CD8-positive, alpha-beta memory T cell (primary cell): ENCODE data around the gene FOXL2NB. TPM values are rescaled to one million over a fixed set of nuclear protein-coding genes. Genes with fewer than 3 reads are reported as not detected.

Experiments
- CTCF ChIA-PET: fragments of 350-600 bp; sonication (Branson Sonifier 250); formaldehyde crosslinking; loops from one replicate; lab custom pipeline; 2021; ENCODE audit warnings: antibody characterized with exemption; lab: Charles Lee
- POLR2A ChIA-PET: fragments of 350-600 bp; sonication (Branson Sonifier 250); formaldehyde crosslinking; loops from one replicate; lab custom pipeline; 2021; ENCODE audit warnings: antibody characterized with exemption; lab: Charles Lee
- DNase-seq, 5 donors: peaks; one replicate each; pipeline versions ENCODE4 v3.0.0 to v3.0.0-alpha.2; 2020 to 2022; ENCODE audit warnings: mixed read lengths in 1 of 5
- H3K27ac ChIP-seq: one replicate; pipeline ENCODE4 v1.7.0; 2013; ENCODE audit warnings: low read depth, mild to moderate bottlenecking, low read length, moderate library complexity
- H3K27me3 ChIP-seq: 2 replicates; pipeline ENCODE4 v1.7.0; 2013; ENCODE audit warnings: low read length, mild to moderate bottlenecking; ENCODE audit not compliant: insufficient read depth, poor library complexity, severe bottlenecking
- H3K36me3 ChIP-seq: 2 replicates; pipeline ENCODE4 v1.7.0; 2013; ENCODE audit warnings: mild to moderate bottlenecking, low read length, moderate library complexity; ENCODE audit not compliant: insufficient read depth
- H3K4me1 ChIP-seq: 2 replicates; pipeline ENCODE4 v1.7.0; 2013; ENCODE audit warnings: mild to moderate bottlenecking, low read length, moderate library complexity; ENCODE audit not compliant: insufficient read depth
- H3K4me3 ChIP-seq: 2 replicates; pipeline ENCODE4 v1.7.0; 2013; ENCODE audit warnings: mild to moderate bottlenecking, low read length
- H3K9me3 ChIP-seq: 2 replicates; pipeline ENCODE4 v1.7.0; 2013; ENCODE audit warnings: mild to moderate bottlenecking, low read length
- H3K27ac Mint-ChIP-seq, 8 donors: one replicate each; pipeline ENCODE4 v1.8.0; 2020 to 2021; ENCODE audit warnings: mixed read lengths in 8 of 8, mild to moderate bottlenecking in 6 of 8, inconsistent platforms in 3 of 8, moderate library complexity in 3 of 8
- H3K27me3 Mint-ChIP-seq, 2 donors: one replicate each; pipeline ENCODE4 v1.8.0; 2020 to 2021; ENCODE audit warnings: mixed read lengths in 2 of 2, mild to moderate bottlenecking in 1 of 2, moderate library complexity in 1 of 2
- H3K36me3 Mint-ChIP-seq, 3 donors: one replicate each; pipeline ENCODE4 v1.8.0; 2020 to 2021; ENCODE audit warnings: mixed read lengths in 3 of 3, inconsistent platforms in 1 of 3, mild to moderate bottlenecking in 1 of 3
- H3K4me1 Mint-ChIP-seq, 3 donors: one replicate each; pipeline ENCODE4 v1.8.0; 2020 to 2021; ENCODE audit warnings: mixed read lengths in 3 of 3, inconsistent platforms in 1 of 3, mild to moderate bottlenecking in 1 of 3
- H3K4me3 Mint-ChIP-seq, 7 donors: one replicate each; pipeline ENCODE4 v1.8.0; 2020 to 2021; ENCODE audit warnings: mixed read lengths in 7 of 7, mild to moderate bottlenecking in 6 of 7, moderate library complexity in 4 of 7, inconsistent platforms in 2 of 7
- H3K9me3 Mint-ChIP-seq, 5 donors: one replicate each; pipeline ENCODE4 v1.8.0; 2020 to 2022; ENCODE audit warnings: mixed read lengths in 5 of 5, mild to moderate bottlenecking in 3 of 5, moderate library complexity in 2 of 5, inconsistent platforms in 1 of 5
- polyA plus RNA-seq: library from polyadenylated mRNA; unstranded; fragments of 300-500 nt; fragmentation: Illumina TruSeq; gene quantifications from one replicate; pipeline ENCODE4 v1.2.3, GENCODE V29; 2021
- total RNA-seq, 2 experiments: library from RNA; stranded (reverse); gene quantifications; one replicate each; pipeline ENCODE4 v1.2.3, GENCODE V29; 2021

FOXL2NB gene
- total and polyA plus RNA-seq, 3 experiments from 2014 or later: not detected

DNA sequence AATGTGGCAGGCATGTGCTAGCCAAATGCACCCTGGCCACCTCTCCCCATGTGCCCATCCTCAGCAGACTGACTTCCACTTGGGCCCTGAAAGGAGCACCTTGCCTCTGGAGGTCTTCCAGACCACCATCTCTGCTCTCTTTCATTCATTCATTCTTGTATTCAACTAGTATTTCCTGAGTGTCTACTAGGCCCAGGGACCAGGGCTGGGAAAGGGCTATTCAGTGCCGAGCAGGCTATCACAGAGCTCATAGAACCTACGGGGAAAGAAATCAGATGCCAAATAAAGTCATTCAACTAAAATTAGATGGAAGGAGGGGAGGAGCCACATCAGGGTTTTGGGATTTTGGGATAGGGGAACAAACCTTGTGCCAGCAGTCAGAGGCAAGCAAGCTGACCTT is 40.2 kb downstream of the FOXL2NB start:
- ChIA-PET POLR2A (no interaction called here), CTCF (no interaction called here)
- no peak overlapping the region for H3K4me3 ChIP-seq
- no peaks in the 10 kb centered on the region for H3K27me3 ChIP-seq
- no peak overlapping the region for H3K27ac ChIP-seq
- Mint-ChIP-seq H3K4me1 (no peaks in the 10 kb centered on the region), H3K27me3 (peaks cover 4 to 19% of the 10 kb centered on the region in 2 donors), H3K27ac (no peak overlapping the region), H3K9me3 (no peaks in the 10 kb centered on the region), H3K36me3 (no peaks in the 10 kb centered on the region), H3K4me3 (no peak overlapping the region)
- no peaks in the 10 kb centered on the region for H3K4me1 ChIP-seq
- no peak for DNase-seq
- no peaks in the 10 kb centered on the region for H3K9me3 ChIP-seq
- H3K36me3 ChIP-seq: no peaks in the 10 kb centered on the region

DNA sequence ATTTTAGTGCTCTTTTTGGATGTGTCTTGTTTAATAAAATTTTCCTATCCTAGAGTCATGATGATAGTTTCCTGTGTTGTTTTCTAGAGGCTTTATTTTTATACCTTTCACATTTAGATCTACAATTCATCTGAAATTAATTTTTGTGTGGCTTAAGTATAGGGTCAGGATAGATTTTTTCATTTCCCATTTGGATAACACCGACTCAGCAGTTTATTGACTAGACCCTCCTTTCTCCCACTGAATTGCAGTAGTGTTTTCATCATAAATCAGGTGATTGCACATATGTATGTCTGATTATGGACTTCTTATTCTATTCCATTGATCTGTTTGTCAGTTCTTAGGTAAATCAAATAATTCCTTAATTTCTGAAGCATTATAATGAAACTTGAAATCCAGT is 48.7 kb downstream of the FOXL2NB start:
- ChIA-PET POLR2A (no interaction called here), CTCF (no interaction called here)
- DNase-seq: no peak
- no peaks in the 10 kb centered on the region for H3K4me1 ChIP-seq
- H3K27ac ChIP-seq: no peak overlapping the region
- Mint-ChIP-seq H3K9me3 (peaks cover 0 to 3% (median 0%) of the 10 kb centered on the region in 5 donors), H3K36me3 (no peaks in the 10 kb centered on the region), H3K27me3 (peaks cover 11 to 39% of the 10 kb centered on the region in 2 donors), H3K27ac (no peak overlapping the region), H3K4me3 (no peak overlapping the region), H3K4me1 (no peaks in the 10 kb centered on the region)
- H3K9me3 ChIP-seq: no peaks in the 10 kb centered on the region
- H3K36me3 ChIP-seq: no peaks in the 10 kb centered on the region
- H3K4me3 ChIP-seq: no peak overlapping the region
- peaks cover 5% of the 10 kb centered on the region for H3K27me3 ChIP-seq

Other genes starting within 250 kb of the FOXL2NB start
- 10 to 100 TPM; 17.3 to 17.6 TPM for gene PIK3CB, start 112.3 kb upstream of the FOXL2NB start, total RNA-seq
- 17.1 TPM for gene PIK3CB, start 112.3 kb upstream of the FOXL2NB start, polyA plus RNA-seq
- not detected for gene FOXL2, start 80 bp upstream of the FOXL2NB start, total RNA-seq
- gene FOXL2, start 80 bp upstream of the FOXL2NB start, polyA plus RNA-seq: not detected
- not detected for gene PRR23A, start 59.1 kb downstream of the FOXL2NB start, total RNA-seq
- gene PRR23A, start 59.1 kb downstream of the FOXL2NB start, polyA plus RNA-seq: not detected
- gene PRR23B, start 73.7 kb downstream of the FOXL2NB start, total RNA-seq: not detected
- not detected for gene PRR23B, start 73.7 kb downstream of the FOXL2NB start, polyA plus RNA-seq
- gene PRR23C, start 97.7 kb downstream of the FOXL2NB start, total RNA-seq: not detected
- not detected for gene PRR23C, start 97.7 kb downstream of the FOXL2NB start, polyA plus RNA-seq